HL-60 (cell line): ENCODE data around the gene MED13L.

Source experiments
- DNase-seq, 2 experiments: peaks; one replicate each; pipeline ENCODE4 v3.0.0-alpha.2; 2010 to 2020; ENCODE audit warnings: low read depth in 1 of 2, low spot score in 1 of 2
- H3K27ac ChIP-seq: fragments of 250-450 bp; sonication (Bioruptor Pico); replicated peaks from 2 replicates; pipeline ENCODE4 v1.5.1; 2020; ENCODE audit warnings: mild to moderate bottlenecking, moderate library complexity
- H3K27me3 ChIP-seq: fragments of 250-450 bp; sonication (Bioruptor Pico); 2 replicates; pipeline ENCODE4 v1.5.1; 2021; ENCODE audit warnings: mild to moderate bottlenecking, moderate library complexity; ENCODE audit not compliant: insufficient read depth, poor library complexity, severe bottlenecking
- H3K4me3 ChIP-seq: replicated peaks from 2 replicates; pipeline ENCODE4 v1.5.1; 2011; ENCODE audit warnings: mild to moderate bottlenecking, control low read depth, low read length; ENCODE audit not compliant: insufficient read depth
- GABPA ChIP-seq: IDR thresholded peaks from 2 replicates; pipeline ENCODE4 v1.6.1; 2012; ENCODE audit warnings: low read depth
- POLR2AphosphoS5 ChIP-seq: IDR thresholded peaks from 2 replicates; pipeline ENCODE4 v1.6.1; 2012; ENCODE audit warnings: low read depth
- SPI1 ChIP-seq: IDR thresholded peaks from 2 replicates; pipeline ENCODE4 v1.6.1; 2012; ENCODE audit warnings: low read depth, mild to moderate bottlenecking, borderline replicate concordance
- TF ChIP-seq, protein P1 (sequence below): IDR thresholded peaks from 2 replicates; pipeline ENCODE4 v1.6.1; 2012; ENCODE audit warnings: low read depth; ENCODE audit not compliant: insufficient replicate concordance
- TF ChIP-seq, protein P2 (sequence below): IDR thresholded peaks from one replicate; pipeline ENCODE4 v1.5.1; 2011; ENCODE audit warnings: low read length, control low read depth, inconsistent platforms; ENCODE audit not compliant: insufficient read depth

Gene MED13L

DNA sequence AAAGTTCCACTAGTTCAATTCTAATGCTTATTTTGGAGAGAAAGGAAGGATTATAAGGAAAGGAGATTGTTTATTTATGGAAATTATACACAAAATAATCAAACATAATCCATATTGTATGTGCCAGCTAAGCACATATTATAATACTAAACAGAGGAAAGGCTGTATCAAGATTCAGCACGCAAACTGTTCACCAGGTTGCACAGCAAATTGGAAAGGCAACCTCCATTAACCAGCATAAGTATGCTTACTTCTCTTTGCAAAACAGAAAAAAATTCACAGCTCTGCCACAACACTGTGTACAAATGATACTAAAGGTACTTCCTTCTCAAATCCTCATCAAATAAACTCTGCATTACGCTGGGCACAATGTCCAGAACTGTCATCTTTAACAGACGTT is 146.3 kb downstream of the MED13L start:
- no peak for DNase-seq
- Histone ChIP-seq H3K27ac (no peak overlapping the region), H3K4me3 (no peak overlapping the region), H3K27me3 (no peaks in the 10 kb centered on the region)
- TF ChIP-seq, protein P1, sequence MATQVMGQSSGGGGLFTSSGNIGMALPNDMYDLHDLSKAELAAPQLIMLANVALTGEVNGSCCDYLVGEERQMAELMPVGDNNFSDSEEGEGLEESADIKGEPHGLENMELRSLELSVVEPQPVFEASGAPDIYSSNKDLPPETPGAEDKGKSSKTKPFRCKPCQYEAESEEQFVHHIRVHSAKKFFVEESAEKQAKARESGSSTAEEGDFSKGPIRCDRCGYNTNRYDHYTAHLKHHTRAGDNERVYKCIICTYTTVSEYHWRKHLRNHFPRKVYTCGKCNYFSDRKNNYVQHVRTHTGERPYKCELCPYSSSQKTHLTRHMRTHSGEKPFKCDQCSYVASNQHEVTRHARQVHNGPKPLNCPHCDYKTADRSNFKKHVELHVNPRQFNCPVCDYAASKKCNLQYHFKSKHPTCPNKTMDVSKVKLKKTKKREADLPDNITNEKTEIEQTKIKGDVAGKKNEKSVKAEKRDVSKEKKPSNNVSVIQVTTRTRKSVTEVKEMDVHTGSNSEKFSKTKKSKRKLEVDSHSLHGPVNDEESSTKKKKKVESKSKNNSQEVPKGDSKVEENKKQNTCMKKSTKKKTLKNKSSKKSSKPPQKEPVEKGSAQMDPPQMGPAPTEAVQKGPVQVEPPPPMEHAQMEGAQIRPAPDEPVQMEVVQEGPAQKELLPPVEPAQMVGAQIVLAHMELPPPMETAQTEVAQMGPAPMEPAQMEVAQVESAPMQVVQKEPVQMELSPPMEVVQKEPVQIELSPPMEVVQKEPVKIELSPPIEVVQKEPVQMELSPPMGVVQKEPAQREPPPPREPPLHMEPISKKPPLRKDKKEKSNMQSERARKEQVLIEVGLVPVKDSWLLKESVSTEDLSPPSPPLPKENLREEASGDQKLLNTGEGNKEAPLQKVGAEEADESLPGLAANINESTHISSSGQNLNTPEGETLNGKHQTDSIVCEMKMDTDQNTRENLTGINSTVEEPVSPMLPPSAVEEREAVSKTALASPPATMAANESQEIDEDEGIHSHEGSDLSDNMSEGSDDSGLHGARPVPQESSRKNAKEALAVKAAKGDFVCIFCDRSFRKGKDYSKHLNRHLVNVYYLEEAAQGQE: no peak
- TF ChIP-seq POLR2AphosphoS5 (no peak), SPI1 (no peak), GABPA (no peak)
- TF ChIP-seq, protein P2, sequence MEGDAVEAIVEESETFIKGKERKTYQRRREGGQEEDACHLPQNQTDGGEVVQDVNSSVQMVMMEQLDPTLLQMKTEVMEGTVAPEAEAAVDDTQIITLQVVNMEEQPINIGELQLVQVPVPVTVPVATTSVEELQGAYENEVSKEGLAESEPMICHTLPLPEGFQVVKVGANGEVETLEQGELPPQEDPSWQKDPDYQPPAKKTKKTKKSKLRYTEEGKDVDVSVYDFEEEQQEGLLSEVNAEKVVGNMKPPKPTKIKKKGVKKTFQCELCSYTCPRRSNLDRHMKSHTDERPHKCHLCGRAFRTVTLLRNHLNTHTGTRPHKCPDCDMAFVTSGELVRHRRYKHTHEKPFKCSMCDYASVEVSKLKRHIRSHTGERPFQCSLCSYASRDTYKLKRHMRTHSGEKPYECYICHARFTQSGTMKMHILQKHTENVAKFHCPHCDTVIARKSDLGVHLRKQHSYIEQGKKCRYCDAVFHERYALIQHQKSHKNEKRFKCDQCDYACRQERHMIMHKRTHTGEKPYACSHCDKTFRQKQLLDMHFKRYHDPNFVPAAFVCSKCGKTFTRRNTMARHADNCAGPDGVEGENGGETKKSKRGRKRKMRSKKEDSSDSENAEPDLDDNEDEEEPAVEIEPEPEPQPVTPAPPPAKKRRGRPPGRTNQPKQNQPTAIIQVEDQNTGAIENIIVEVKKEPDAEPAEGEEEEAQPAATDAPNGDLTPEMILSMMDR: no peak

DNA sequence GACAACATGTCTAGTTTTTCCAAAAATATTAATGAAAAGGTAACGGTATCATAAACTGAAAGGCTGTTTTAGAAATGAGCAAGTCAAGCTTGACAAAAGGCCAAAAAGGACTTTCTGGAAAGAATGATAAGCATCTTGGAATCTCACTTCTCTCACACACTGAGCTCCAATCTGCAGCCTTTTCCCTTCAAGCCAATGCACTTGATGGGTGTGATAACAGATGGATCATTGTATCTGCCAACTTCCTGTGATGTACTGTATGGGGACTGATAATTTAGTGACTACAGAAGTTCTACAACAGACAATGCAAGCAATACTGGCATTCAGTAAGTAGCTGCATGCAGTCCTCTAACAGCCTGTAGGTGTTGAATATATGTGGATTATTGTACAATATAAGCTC is 147.1 kb downstream of the MED13L start:
- no peak overlapping the region for H3K27ac ChIP-seq
- no peak for DNase-seq
- H3K4me3 ChIP-seq: no peak overlapping the region
- TF ChIP-seq GABPA (no peak), POLR2AphosphoS5 (no peak), SPI1 (no peak)
- TF ChIP-seq, protein P1: no peak
- no peaks in the 10 kb centered on the region for H3K27me3 ChIP-seq

DNA sequence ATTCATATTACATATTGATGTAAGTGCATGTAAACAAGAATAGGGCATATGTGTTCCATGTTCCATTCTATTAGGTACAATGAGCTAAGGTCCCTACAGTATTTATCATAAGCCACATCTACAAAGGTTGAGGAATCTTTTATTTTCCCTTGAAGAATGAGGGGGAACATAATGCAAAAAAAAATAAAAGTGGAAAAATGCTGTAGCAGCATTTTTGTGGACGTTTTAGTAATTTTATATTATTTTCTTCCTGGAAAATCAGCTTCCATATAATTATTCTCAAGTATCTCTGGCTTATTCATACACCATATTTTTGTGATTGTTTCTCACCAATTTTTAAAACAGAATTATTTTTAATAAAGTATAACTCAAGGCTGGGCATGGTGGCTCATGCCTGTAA is 148.7 kb downstream of the MED13L start:
- TF ChIP-seq, protein P1: no peak
- no peak for TF ChIP-seq POLR2AphosphoS5
- TF ChIP-seq, protein P2: no peak
- TF ChIP-seq SPI1: no peak
- no peak for TF ChIP-seq GABPA
- Histone ChIP-seq H3K4me3 (no peak overlapping the region), H3K27ac (no peak overlapping the region), H3K27me3 (no peaks in the 10 kb centered on the region)
- no peak for DNase-seq

DNA sequence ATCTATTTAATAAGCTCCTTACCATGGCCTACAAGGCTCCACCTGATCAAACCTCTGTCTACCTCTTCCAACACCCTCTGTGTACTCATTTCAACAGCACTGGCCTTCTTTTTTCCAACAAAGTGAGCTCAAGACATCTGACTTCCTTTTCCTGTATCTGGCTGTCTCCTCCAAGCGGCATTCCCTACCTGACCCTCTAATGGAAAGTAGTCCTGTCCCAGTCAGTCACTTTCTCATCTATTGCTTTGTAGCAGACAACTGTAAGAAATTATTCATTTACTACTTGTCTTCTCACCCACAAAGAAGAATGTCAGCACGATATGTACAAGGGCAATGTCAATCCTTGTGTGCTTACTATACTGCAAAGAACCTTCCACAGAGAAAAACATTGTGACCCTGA is 149.6 kb downstream of the MED13L start:
- no peak for TF ChIP-seq SPI1
- no peak for TF ChIP-seq POLR2AphosphoS5
- TF ChIP-seq GABPA: no peak
- TF ChIP-seq, protein P1: no peak
- TF ChIP-seq, protein P2: no peak

More for the DNA sequence above, 149.6 kb downstream of the MED13L start:
- Histone ChIP-seq H3K27me3 (no peaks in the 10 kb centered on the region), H3K27ac (no peak overlapping the region), H3K4me3 (no peak overlapping the region)
- no peak for DNase-seq
